Activated CD4-positive, alpha-beta T cell treated with anti-CD3 and anti-CD28 coated beads, Interleukin-2, amount 10 ng/mL, durations not matched to agents 7 days and 5 days (primary cell): ENCODE data around the gene MRPL34. TPM values are rescaled to one million over a fixed set of nuclear protein-coding genes. Genes with fewer than 3 reads are reported as not detected.
A peak's percentile ranks its signal among the peaks of the same experiment; 100 is the strongest.

ENCODE experiments used
- CTCF ChIA-PET: fragments of 350-600 bp; sonication (Branson Sonifier 250); formaldehyde crosslinking; loops from one replicate; lab custom pipeline; 2021; ENCODE audit warnings: antibody characterized with exemption; lab: Charles Lee
- POLR2A ChIA-PET: fragments of 350-600 bp; sonication (Branson Sonifier 250); formaldehyde crosslinking; loops from one replicate; lab custom pipeline; 2021; ENCODE audit warnings: antibody characterized with exemption; lab: Charles Lee
- DNase-seq: peaks from one replicate; pipeline ENCODE4 v3.0.0-alpha.2; 2020
- H3K27ac Mint-ChIP-seq: one replicate; pipeline ENCODE4 v1.8.0; 2021; ENCODE audit warnings: mild to moderate bottlenecking, moderate library complexity, mixed read lengths
- H3K27me3 Mint-ChIP-seq: one replicate; pipeline ENCODE4 v1.8.0; 2021; ENCODE audit warnings: mixed read lengths
- H3K36me3 Mint-ChIP-seq: one replicate; pipeline ENCODE4 v1.8.0; 2021; ENCODE audit warnings: low read depth, mixed read lengths
- H3K4me1 Mint-ChIP-seq: one replicate; pipeline ENCODE4 v1.8.0; 2021; ENCODE audit warnings: mixed read lengths
- H3K4me3 Mint-ChIP-seq: one replicate; pipeline ENCODE4 v1.8.0; 2021; ENCODE audit warnings: mild to moderate bottlenecking, moderate library complexity, mixed read lengths
- H3K9me3 Mint-ChIP-seq: one replicate; pipeline ENCODE4 v1.8.0; 2021; ENCODE audit warnings: mixed read lengths
- total RNA-seq, 2 experiments: library from RNA; stranded (reverse); gene quantifications; one replicate each; pipeline ENCODE4 v1.2.3, GENCODE V29; 2021

The MRPL34 gene
- total RNA-seq, 2 experiments from 2014 or later: 79.5 to 80.8 TPM

- CTCF ChIA-PET: interaction anchor here (0.5 to 3.1 kb wide), 7 partner anchors 9 to 126 kb away, joined by 3 to 19 read pairs (median 3); partner anchors contain the start of genes ANKLE1 and USE1
- DNase-seq: peak; percentile 95
- Mint-ChIP-seq H3K27ac (peak within 1 kb of the TSS; percentile 81), H3K4me3 (peak within 1 kb of the TSS; percentile 68), H3K4me1 (peaks cover 41% of the 10 kb centered on the region), H3K9me3 (no peaks in the 10 kb centered on the region), H3K36me3 (peaks cover 7% of the 10 kb centered on the region), H3K27me3 (no peaks in the 10 kb centered on the region)
- POLR2A ChIA-PET: interaction anchor here (0.6 to 0.7 kb wide), 2 partner anchors 36 to 546 kb away, joined by 3 to 10 read pairs; partner anchors contain the start of gene BABAM1
Observed at GRCh38 chr19:17303167-17303939, 2.3 kb upstream of the MRPL34 start, which contains the start of gene ABHD8. Gene ABHD8 (minus strand): TSS chr19:17303425. CDS start chr19:17301616, 1,809 bp downstream.

- no peak overlapping the region for H3K27ac Mint-ChIP-seq
- H3K27me3 Mint-ChIP-seq: no peaks in the 10 kb centered on the region
- H3K36me3 Mint-ChIP-seq: peaks cover 3% of the 10 kb centered on the region
- DNase-seq: no peak
- peak overlapping the region; percentile 68 for H3K4me3 Mint-ChIP-seq
- H3K4me1 Mint-ChIP-seq: peaks cover 42% of the 10 kb centered on the region
- ChIA-PET CTCF (interaction anchor here (0.5 to 3.1 kb wide), 8 partner anchors 9 to 125 kb away, joined by 3 to 19 read pairs (median 4); partner anchors contain the start of genes ANKLE1 and USE1), POLR2A (interaction anchor here (0.6 to 0.7 kb wide), 2 partner anchors 37 to 546 kb away, joined by 3 to 10 read pairs; partner anchors contain the start of gene BABAM1)
- H3K9me3 Mint-ChIP-seq: no peaks in the 10 kb centered on the region
Observed at GRCh38 chr19:17303940-17304267, 1.8 kb upstream of the MRPL34 start.

GRCh38 chr19:17304386-17305215 is 1.1 kb upstream of the MRPL34 start:
- no peaks in the 10 kb centered on the region for H3K27me3 Mint-ChIP-seq
- H3K4me3 Mint-ChIP-seq: peak overlapping the region; percentile 91
- no peak for DNase-seq
- H3K9me3 Mint-ChIP-seq: no peaks in the 10 kb centered on the region
- ChIA-PET CTCF (interaction anchor here (0.5 to 3.1 kb wide), 17 partner anchors 10 to 628 kb away, joined by 3 to 19 read pairs (median 4); partner anchors contain the start of genes ANKLE1, BABAM1, BST2 and MVB12A), POLR2A (interaction anchor here (0.6 to 0.7 kb wide), 3 partner anchors 37 to 545 kb away, joined by 3 to 10 read pairs (median 5); partner anchors contain the start of gene BABAM1)
- H3K27ac Mint-ChIP-seq: peak overlapping the region; percentile 94
- peaks cover 47% of the 10 kb centered on the region for H3K4me1 Mint-ChIP-seq
- H3K36me3 Mint-ChIP-seq: peaks cover 4% of the 10 kb centered on the region

GRCh38 chr19:17305216-17305516 is 506 bp upstream of the MRPL34 start:
- peaks cover 4% of the 10 kb centered on the region for H3K36me3 Mint-ChIP-seq
- peak overlapping the region; percentile 91 for H3K4me3 Mint-ChIP-seq
- H3K4me1 Mint-ChIP-seq: peaks cover 49% of the 10 kb centered on the region
- H3K27me3 Mint-ChIP-seq: no peaks in the 10 kb centered on the region
- no peaks in the 10 kb centered on the region for H3K9me3 Mint-ChIP-seq
- H3K27ac Mint-ChIP-seq: peak overlapping the region; percentile 94
- ChIA-PET CTCF (interaction anchor here (0.6 to 3.1 kb wide), 13 partner anchors 11 to 629 kb away, joined by 3 to 19 read pairs (median 4); partner anchors contain the start of genes ANKLE1, BABAM1, BST2 and MVB12A), POLR2A (interaction anchor here (0.6 kb wide), 1 partner anchor 116 kb away, joined by 5 read pairs; no protein-coding TSS in a partner anchor)
- DNase-seq: no peak

GRCh38 chr19:17306285-17306714 is 628 bp downstream of the MRPL34 start:
- Mint-ChIP-seq H3K36me3 (peaks cover 2% of the 10 kb centered on the region), H3K4me1 (peaks cover 57% of the 10 kb centered on the region), H3K27ac (peak overlapping the region; percentile 94), H3K27me3 (no peaks in the 10 kb centered on the region), H3K4me3 (peak overlapping the region; percentile 91), H3K9me3 (no peaks in the 10 kb centered on the region)
- CTCF ChIA-PET: interaction anchor here (0.6 to 1.7 kb wide), 6 partner anchors 9 to 914 kb away, joined by 3 to 5 read pairs (median 4); partner anchors contain the start of gene ANKLE1
- POLR2A ChIA-PET: no interaction called here
- no peak for DNase-seq

GRCh38 chr19:17307876-17308377 is 2.3 kb downstream of the MRPL34 start:
- ChIA-PET POLR2A (no interaction called here), CTCF (no interaction called here)
- Mint-ChIP-seq H3K27ac (no peak overlapping the region), H3K9me3 (no peaks in the 10 kb centered on the region), H3K36me3 (peaks cover 6% of the 10 kb centered on the region), H3K4me3 (peak overlapping the region; percentile 8), H3K27me3 (no peaks in the 10 kb centered on the region), H3K4me1 (peaks cover 56% of the 10 kb centered on the region)
- DNase-seq: no peak

GRCh38 chr19:17309198-17309964 is 3.7 kb downstream of the MRPL34 start, which contains the start of gene DDA1:
Gene DDA1 (plus strand): TSS chr19:17309563. CDS start chr19:17309655, 92 bp downstream.
- Mint-ChIP-seq H3K4me3 (peak within 1 kb of the TSS; percentile 99), H3K4me1 (peaks cover 49% of the 10 kb centered on the region), H3K9me3 (no peaks in the 10 kb centered on the region), H3K27me3 (no peaks in the 10 kb centered on the region), H3K36me3 (peaks cover 9% of the 10 kb centered on the region), H3K27ac (peak within 1 kb of the TSS; percentile 97)
- peak; percentile 100 for DNase-seq
- CTCF ChIA-PET: interaction anchor here (0.5 to 1.9 kb wide), 11 partner anchors 13 to 855 kb away, joined by 3 to 7 read pairs (median 4); partner anchors contain the start of genes ANO8 and USE1
- POLR2A ChIA-PET: interaction anchor here (1.0 kb wide), 1 partner anchor 8 kb away, joined by 3 read pairs; no protein-coding TSS in a partner anchor

GRCh38 chr19:17309965-17310461 is 4.3 kb downstream of the MRPL34 start:
- peak overlapping the region; percentile 99 for H3K4me3 Mint-ChIP-seq
- ChIA-PET CTCF (interaction anchor here (1.6 to 1.9 kb wide), 2 partner anchors 17 to 27 kb away, joined by 6 to 7 read pairs; no protein-coding TSS in a partner anchor), POLR2A (no interaction called here)
- H3K4me1 Mint-ChIP-seq: peaks cover 42% of the 10 kb centered on the region
- DNase-seq: no peak
- no peaks in the 10 kb centered on the region for H3K9me3 Mint-ChIP-seq
- H3K27ac Mint-ChIP-seq: peak overlapping the region; percentile 97
- no peaks in the 10 kb centered on the region for H3K27me3 Mint-ChIP-seq
- H3K36me3 Mint-ChIP-seq: peaks cover 9% of the 10 kb centered on the region

GRCh38 chr19:17311455-17312188 is 6.0 kb downstream of the MRPL34 start:
- peak overlapping the region; percentile 13 for H3K4me3 Mint-ChIP-seq
- POLR2A ChIA-PET: no interaction called here
- no peaks in the 10 kb centered on the region for H3K27me3 Mint-ChIP-seq
- DNase-seq: no peak
- CTCF ChIA-PET: interaction anchor here (0.5 to 1.0 kb wide), 2 partner anchors 21 to 77 kb away, joined by 4 to 5 read pairs; no protein-coding TSS in a partner anchor
- H3K4me1 Mint-ChIP-seq: peaks cover 39% of the 10 kb centered on the region
- peak overlapping the region; percentile 71 for H3K27ac Mint-ChIP-seq
- no peaks in the 10 kb centered on the region for H3K9me3 Mint-ChIP-seq
- peaks cover 17% of the 10 kb centered on the region for H3K36me3 Mint-ChIP-seq

GRCh38 chr19:17312189-17313113 is 6.8 kb downstream of the MRPL34 start:
- Mint-ChIP-seq H3K4me1 (peaks cover 40% of the 10 kb centered on the region), H3K9me3 (no peaks in the 10 kb centered on the region), H3K27me3 (no peaks in the 10 kb centered on the region), H3K4me3 (no peak overlapping the region), H3K36me3 (peaks cover 17% of the 10 kb centered on the region), H3K27ac (no peak overlapping the region)
- ChIA-PET POLR2A (no interaction called here), CTCF (interaction anchor here (0.6 to 1.2 kb wide), 3 partner anchors 15 to 30 kb away, joined by 3 to 4 read pairs (median 3); no protein-coding TSS in a partner anchor)
- DNase-seq: no peak
